HEK293 (cell line): ENCODE results near the gene MMD2.
"Not testable (repeated sequence)": the region's sequence is repeated elsewhere in the genome, so short reads cannot be mapped to it uniquely, and the experiment has no call there.

Experiments used
- CTCF ChIA-PET: fragments of 350-600 bp; formaldehyde crosslinking; extraction: SDS; loops from one replicate; lab custom pipeline; 2021; ENCODE audit warnings: antibody characterized with exemption; lab: Yijun Ruan, JAX
- POLR2A ChIA-PET: fragments of 300-600 bp; formaldehyde crosslinking; extraction: SDS; loops from one replicate; lab custom pipeline; 2020; ENCODE audit warnings: antibody characterized with exemption, inconsistent platforms; lab: Yijun Ruan, JAX
- H3K27ac ChIP-seq: fragments of 200-500 bp; sonication (Bioruptor generic); 2 replicates; pipeline ENCODE4 v1.5.1; 2014; ENCODE audit warnings: low read depth, low read length, control low read depth, inconsistent platforms; ENCODE audit errors: extremely low read depth
- H3K36me3 ChIP-seq, 2 experiments: fragments of 200-500 bp in 1 of 2; sonication (Bioruptor generic) in 1 of 2; 1 replicate in 1 of 2; 2 replicates in 1 of 2; pipeline ENCODE4 v1.5.1; 2014 to 2017; ENCODE audit warnings: inconsistent platforms in 2 of 2, low read length in 2 of 2; ENCODE audit not compliant: control insufficient read depth in 2 of 2, insufficient read depth in 1 of 2
- H3K4me1 ChIP-seq: fragments of 200-500 bp; sonication (Bioruptor generic); 2 replicates; pipeline ENCODE4 v1.5.1; 2014; ENCODE audit warnings: mild to moderate bottlenecking, low read length, inconsistent platforms; ENCODE audit not compliant: control insufficient read depth, insufficient read depth
- H3K4me3 ChIP-seq: 2 replicates; pipeline ENCODE4 v1.5.1; 2011; ENCODE audit warnings: low read depth, mild to moderate bottlenecking, control low read depth, low read length, moderate library complexity
- H3K9me3 ChIP-seq: fragments of 200-500 bp; sonication (Bioruptor generic); 2 replicates; pipeline ENCODE4 v1.5.1; 2014; ENCODE audit warnings: low read depth, low read length, inconsistent platforms; ENCODE audit not compliant: control insufficient read depth, insufficient read depth
- BCL6B ChIP-seq: fragments of 450-650 bp; formaldehyde crosslinking; IDR thresholded peaks from 2 replicates; pipeline ENCODE4 v1.5.1; 2017; ENCODE audit warnings: missing biosample characterization, missing genetic modification characterization
- SP3 ChIP-seq: fragments of 450-650 bp; formaldehyde crosslinking; IDR thresholded peaks from 2 replicates; pipeline ENCODE4 v1.5.1; 2016; ENCODE audit warnings: missing biosample characterization, missing genetic modification characterization
- ZBTB11 ChIP-seq: fragments of 450-650 bp; formaldehyde crosslinking; conservative IDR thresholded peaks from 2 replicates; pipeline ENCODE4 v1.5.1; 2016; ENCODE audit warnings: low read depth, missing biosample characterization, missing genetic modification characterization
- ZBTB17 ChIP-seq: fragments of 450-650 bp; formaldehyde crosslinking; IDR thresholded peaks from 2 replicates; pipeline ENCODE4 v1.5.1; 2016; ENCODE audit warnings: missing biosample characterization, missing genetic modification characterization
- ZFP69B ChIP-seq: fragments of 450-650 bp; formaldehyde crosslinking; IDR thresholded peaks from 2 replicates; pipeline ENCODE4 v1.5.1; 2016; ENCODE audit warnings: missing biosample characterization, missing genetic modification characterization
- ZNF132 ChIP-seq: fragments of 450-650 bp; formaldehyde crosslinking; IDR thresholded peaks from 2 replicates; pipeline ENCODE4 v1.5.1; 2017; ENCODE audit warnings: missing biosample characterization, missing genetic modification characterization, borderline replicate concordance
- ZNF335 ChIP-seq: fragments of 450-650 bp; formaldehyde crosslinking; conservative IDR thresholded peaks from 2 replicates; pipeline ENCODE4 v1.5.1; 2016; ENCODE audit warnings: missing biosample characterization, missing genetic modification characterization
- ZNF394 ChIP-seq: fragments of 450-650 bp; formaldehyde crosslinking; IDR thresholded peaks from 2 replicates; pipeline ENCODE4 v1.5.1; 2016; ENCODE audit warnings: missing biosample characterization, missing genetic modification characterization, mild to moderate bottlenecking, moderate library complexity, borderline replicate concordance
- TF ChIP-seq, protein P1 (sequence below): fragments of 450-650 bp; formaldehyde crosslinking; IDR thresholded peaks from 2 replicates; pipeline ENCODE4 v1.5.1; 2016; ENCODE audit warnings: missing biosample characterization, missing genetic modification characterization
- TF ChIP-seq, protein P2 (sequence below): fragments of 450-650 bp; formaldehyde crosslinking; IDR thresholded peaks from 2 replicates; pipeline ENCODE4 v1.5.1; 2016; ENCODE audit warnings: missing biosample characterization, missing genetic modification characterization

Gene MMD2

GRCh38 chr7:4993471-4993870 is 34.5 kb upstream of the MMD2 start:
- ChIA-PET CTCF (no interaction called here), POLR2A (no interaction called here)
- TF ChIP-seq BCL6B (tag by site-specific recombination) (no peak), SP3 (tag by site-specific recombination) (no peak)
- no peak overlapping the region for H3K27ac ChIP-seq
- no peaks in the 10 kb centered on the region for H3K4me1 ChIP-seq
- peaks cover 21 to 82% of the 10 kb centered on the region in 2 experiments; a peak in 2 of 3 replicates for H3K36me3 ChIP-seq
- H3K4me3 ChIP-seq: no peak overlapping the region
- H3K9me3 ChIP-seq: no peaks in the 10 kb centered on the region

DNA sequence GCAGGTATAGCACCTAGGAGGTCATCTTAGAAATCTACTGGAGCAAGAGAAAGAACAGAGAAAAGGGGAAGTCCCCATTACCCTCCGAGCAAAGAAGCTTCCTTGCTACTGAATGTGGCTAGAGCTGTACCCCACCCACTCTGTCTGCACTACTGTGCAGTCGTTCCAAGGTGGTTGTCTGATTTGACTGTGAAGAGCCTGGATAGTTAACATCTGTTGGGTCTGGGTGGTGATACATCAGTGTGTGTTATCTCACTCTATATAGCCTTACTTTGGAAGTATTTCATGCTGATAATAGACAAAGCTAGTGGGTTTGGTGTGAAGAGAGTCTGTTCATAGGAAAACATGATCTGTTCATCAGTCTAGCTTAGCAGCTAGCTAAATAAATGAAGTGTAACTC is 23.8 kb upstream of the MMD2 start:
- POLR2A ChIA-PET: interaction anchor here (1.4 kb wide), 1 partner anchor 9 kb away, joined by 5 read pairs; no protein-coding TSS in a partner anchor
- not testable (repeated sequence) for H3K27ac ChIP-seq, H3K4me1 ChIP-seq, H3K4me3 ChIP-seq, H3K9me3 ChIP-seq
- CTCF ChIA-PET: interaction anchor here (1.4 kb wide), 1 partner anchor 9 kb away, joined by 7 read pairs; no protein-coding TSS in a partner anchor
- H3K36me3 ChIP-seq: peaks cover 26 to 64% of the 10 kb centered on the region in 2 experiments

DNA sequence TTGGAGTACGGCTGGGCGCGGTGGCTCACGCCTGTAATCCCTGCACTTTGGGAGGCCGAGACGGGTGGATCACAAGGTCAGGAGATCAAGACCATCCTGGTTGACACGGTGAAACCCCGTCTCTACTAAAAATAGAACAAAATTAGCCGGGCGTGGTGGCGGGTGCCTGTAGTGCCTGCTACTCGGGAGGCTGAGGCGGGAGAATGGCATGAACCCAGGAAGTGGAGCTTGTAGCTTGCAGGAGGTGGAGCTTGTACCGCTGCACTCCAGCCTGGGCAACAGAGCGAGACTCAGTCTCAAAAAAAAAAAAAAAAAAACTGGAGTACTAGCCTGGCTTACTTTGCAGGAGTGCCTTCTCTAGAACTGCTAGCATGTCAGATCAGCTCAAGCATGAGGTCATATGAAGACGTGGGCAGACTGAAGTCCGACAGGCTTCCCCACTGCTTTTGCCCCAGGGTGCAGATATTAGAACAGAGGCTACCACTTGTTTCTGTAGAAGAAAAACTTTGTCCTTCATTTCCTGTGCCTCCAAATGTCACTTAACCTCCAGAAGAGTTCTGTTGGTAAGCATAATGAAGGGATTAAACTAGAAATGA is 22.4 kb upstream of the MMD2 start:
- H3K27ac ChIP-seq, H3K4me3 ChIP-seq, H3K4me1 ChIP-seq, H3K9me3 ChIP-seq, POLR2A ChIA-PET: not testable (repeated sequence)
- CTCF ChIA-PET: interaction anchor here (0.6 kb wide), 2 partner anchors 102 to 119 kb away, joined by 3 read pairs; no protein-coding TSS in a partner anchor
- H3K36me3 ChIP-seq: peaks cover 37 to 64% of the 10 kb centered on the region in 2 experiments

- H3K4me1 ChIP-seq, H3K4me3 ChIP-seq, H3K27ac ChIP-seq, H3K9me3 ChIP-seq, POLR2A ChIA-PET: not testable (repeated sequence)
- CTCF ChIA-PET: interaction anchor here (1.6 kb wide), 1 partner anchor 179 kb away, joined by 3 read pairs; no protein-coding TSS in a partner anchor
- H3K36me3 ChIP-seq: peaks cover 24 to 35% of the 10 kb centered on the region in 2 experiments
Observed at GRCh38 chr7:4975626-4976025, 16.6 kb upstream of the MMD2 start.

GRCh38 chr7:4973728-4974198 is 14.8 kb upstream of the MMD2 start:
- ChIA-PET POLR2A (interaction anchor here (0.6 to 1.2 kb wide), 5 partner anchors 9 to 448 kb away, joined by 3 to 5 read pairs (median 3); no protein-coding TSS in a partner anchor), CTCF (interaction anchor here (0.6 to 1.6 kb wide), 33 partner anchors 8 to 1023 kb away, joined by 3 to 10 read pairs (median 3); partner anchors contain the start of gene RADIL)
- no peaks in the 10 kb centered on the region for H3K9me3 ChIP-seq
- peak overlapping the region; percentile 63 for H3K4me3 ChIP-seq
- peak overlapping the region; percentile 78 for H3K27ac ChIP-seq
- peaks cover 21 to 27% of the 10 kb centered on the region in 2 experiments for H3K36me3 ChIP-seq
- H3K4me1 ChIP-seq: no peaks in the 10 kb centered on the region
- TF ChIP-seq ZNF394 (tag by site-specific recombination) (peak; percentile 26; the same call in 1 of the 2 replicates), ZBTB17 (tag by site-specific recombination) (no peak), ZNF335 (tag by site-specific recombination) (no peak; the same call in none of the 2 replicates), ZNF132 (tag by site-specific recombination) (no peak), ZBTB11 (tag by site-specific recombination) (peak; percentile 42), ZFP69B (no peak)
- TF ChIP-seq, protein P1, sequence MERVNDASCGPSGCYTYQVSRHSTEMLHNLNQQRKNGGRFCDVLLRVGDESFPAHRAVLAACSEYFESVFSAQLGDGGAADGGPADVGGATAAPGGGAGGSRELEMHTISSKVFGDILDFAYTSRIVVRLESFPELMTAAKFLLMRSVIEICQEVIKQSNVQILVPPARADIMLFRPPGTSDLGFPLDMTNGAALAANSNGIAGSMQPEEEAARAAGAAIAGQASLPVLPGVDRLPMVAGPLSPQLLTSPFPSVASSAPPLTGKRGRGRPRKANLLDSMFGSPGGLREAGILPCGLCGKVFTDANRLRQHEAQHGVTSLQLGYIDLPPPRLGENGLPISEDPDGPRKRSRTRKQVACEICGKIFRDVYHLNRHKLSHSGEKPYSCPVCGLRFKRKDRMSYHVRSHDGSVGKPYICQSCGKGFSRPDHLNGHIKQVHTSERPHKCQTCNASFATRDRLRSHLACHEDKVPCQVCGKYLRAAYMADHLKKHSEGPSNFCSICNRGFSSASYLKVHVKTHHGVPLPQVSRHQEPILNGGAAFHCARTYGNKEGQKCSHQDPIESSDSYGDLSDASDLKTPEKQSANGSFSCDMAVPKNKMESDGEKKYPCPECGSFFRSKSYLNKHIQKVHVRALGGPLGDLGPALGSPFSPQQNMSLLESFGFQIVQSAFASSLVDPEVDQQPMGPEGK: peak; percentile 42; the same call in 1 of the 2 replicates
- TF ChIP-seq, protein P2, sequence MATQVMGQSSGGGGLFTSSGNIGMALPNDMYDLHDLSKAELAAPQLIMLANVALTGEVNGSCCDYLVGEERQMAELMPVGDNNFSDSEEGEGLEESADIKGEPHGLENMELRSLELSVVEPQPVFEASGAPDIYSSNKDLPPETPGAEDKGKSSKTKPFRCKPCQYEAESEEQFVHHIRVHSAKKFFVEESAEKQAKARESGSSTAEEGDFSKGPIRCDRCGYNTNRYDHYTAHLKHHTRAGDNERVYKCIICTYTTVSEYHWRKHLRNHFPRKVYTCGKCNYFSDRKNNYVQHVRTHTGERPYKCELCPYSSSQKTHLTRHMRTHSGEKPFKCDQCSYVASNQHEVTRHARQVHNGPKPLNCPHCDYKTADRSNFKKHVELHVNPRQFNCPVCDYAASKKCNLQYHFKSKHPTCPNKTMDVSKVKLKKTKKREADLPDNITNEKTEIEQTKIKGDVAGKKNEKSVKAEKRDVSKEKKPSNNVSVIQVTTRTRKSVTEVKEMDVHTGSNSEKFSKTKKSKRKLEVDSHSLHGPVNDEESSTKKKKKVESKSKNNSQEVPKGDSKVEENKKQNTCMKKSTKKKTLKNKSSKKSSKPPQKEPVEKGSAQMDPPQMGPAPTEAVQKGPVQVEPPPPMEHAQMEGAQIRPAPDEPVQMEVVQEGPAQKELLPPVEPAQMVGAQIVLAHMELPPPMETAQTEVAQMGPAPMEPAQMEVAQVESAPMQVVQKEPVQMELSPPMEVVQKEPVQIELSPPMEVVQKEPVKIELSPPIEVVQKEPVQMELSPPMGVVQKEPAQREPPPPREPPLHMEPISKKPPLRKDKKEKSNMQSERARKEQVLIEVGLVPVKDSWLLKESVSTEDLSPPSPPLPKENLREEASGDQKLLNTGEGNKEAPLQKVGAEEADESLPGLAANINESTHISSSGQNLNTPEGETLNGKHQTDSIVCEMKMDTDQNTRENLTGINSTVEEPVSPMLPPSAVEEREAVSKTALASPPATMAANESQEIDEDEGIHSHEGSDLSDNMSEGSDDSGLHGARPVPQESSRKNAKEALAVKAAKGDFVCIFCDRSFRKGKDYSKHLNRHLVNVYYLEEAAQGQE (tag by site-specific recombination): no peak
